HepG2 (cell line): Measurements from ENCODE around the gene TRIM2. TPM values are rescaled to one million over a fixed set of nuclear protein-coding genes. Genes with fewer than 3 reads are reported as not detected.
A peak's percentile ranks its signal among the peaks of the same experiment; 100 is the strongest.

Source experiments
- ATAC-seq: fragments of 200-7000 bp; cut with Tn5 transposase; 3 replicates; pipeline ENCODE4 v1.9.1; 2020; ENCODE audit warnings: mild to moderate bottlenecking, moderate library complexity
- BruUV-seq: library from RNA; stranded (reverse); fragments of 400-500 nt; replicated peaks from 2 replicates; lab custom pipeline; 2021; lab: Mats Ljungman, UMichigan
- CTCF ChIA-PET: fragments of 300-600 bp; formaldehyde crosslinking; extraction: SDS; loops from one replicate; lab custom pipeline; 2021; ENCODE audit warnings: low total read pairs, inconsistent platforms, low intra/inter-chr PET ratio; lab: Yijun Ruan, JAX
- POLR2A ChIA-PET: fragments of 350-600 bp; sonication (Branson Sonifier 250); formaldehyde crosslinking; loops from one replicate; lab custom pipeline; 2020; ENCODE audit warnings: antibody characterized with exemption, inconsistent platforms; lab: Yijun Ruan, JAX
- DNase-seq: peaks from one replicate; pipeline ENCODE4 v3.0.0-alpha.2; 2015; ENCODE audit warnings: low spot score
- FAIRE-seq: peaks from 3 replicates; lab custom pipeline; 2011; peaks lifted over from hg19 to GRCh38; lab: Jason Lieb, UNC
- H2AFZ ChIP-seq: one replicate; pipeline ENCODE4 v1.6.1; 2011; ENCODE audit warnings: low read length, inconsistent platforms
- H3K27ac ChIP-seq: fragments of 300-600 bp; 3 replicates; pipeline ENCODE4 v1.8.0; 2011; ENCODE audit warnings: mixed run types, mild to moderate bottlenecking, mixed read lengths, low read length, inconsistent platforms; ENCODE audit not compliant: insufficient read depth; ENCODE audit errors: extremely low read length
- H3K27me3 ChIP-seq, 2 experiments: fragments of 200-600 bp in 1 of 2; 2 replicates in 1 of 2; 3 replicates in 1 of 2; pipeline versions ENCODE4 v1.6.0 to v1.8.0; 2011; ENCODE audit warnings: low read length in 2 of 2, mild to moderate bottlenecking in 2 of 2, moderate library complexity in 2 of 2, inconsistent platforms in 1 of 2; ENCODE audit not compliant: insufficient read depth in 2 of 2, control insufficient read depth in 1 of 2
- H3K36me3 ChIP-seq, 2 experiments: fragments of 200-600 bp in 1 of 2; replicated peaks in 1 of 2; 2 replicates in 1 of 2; 3 replicates in 1 of 2; pipeline versions ENCODE4 v1.5.1 to v1.8.0; 2011; ENCODE audit warnings: low read length in 2 of 2, inconsistent platforms in 1 of 2; ENCODE audit not compliant: insufficient read depth in 2 of 2, control insufficient read depth in 1 of 2
- H3K4me1 ChIP-seq: 2 replicates; pipeline ENCODE4 v1.5.1; 2012; ENCODE audit warnings: low read length, inconsistent platforms; ENCODE audit not compliant: insufficient read depth
- H3K4me2 ChIP-seq: 2 replicates; pipeline ENCODE4 v1.6.0; 2011; ENCODE audit warnings: low read depth, low read length, inconsistent platforms
- H3K4me3 ChIP-seq, 3 experiments: fragments of 200-600 bp in 1 of 3; sonication (generic), shearing (Covaris generic) in 1 of 3; replicated peaks in 1 of 3; 2 replicates each; pipeline ENCODE4 v1.5.1; 2011 to 2016; ENCODE audit warnings: low read length in 3 of 3, inconsistent platforms in 2 of 3, low read depth in 2 of 3, mild to moderate bottlenecking in 2 of 3, control low read depth in 1 of 3, mixed read lengths in 1 of 3; ENCODE audit not compliant: insufficient read depth in 1 of 3
- H3K79me2 ChIP-seq: one replicate; pipeline ENCODE4 v1.6.1; 2011; ENCODE audit warnings: low read length, inconsistent platforms; ENCODE audit not compliant: insufficient read depth
- H3K9ac ChIP-seq: 2 replicates; pipeline ENCODE4 v1.6.0; 2011; ENCODE audit warnings: mild to moderate bottlenecking, low read depth, low read length, inconsistent platforms; ENCODE audit not compliant: insufficient read depth
- H3K9me3 ChIP-seq: 2 replicates; pipeline ENCODE4 v1.5.1; 2012; ENCODE audit warnings: mild to moderate bottlenecking, low read length
- H4K20me1 ChIP-seq: 2 replicates; pipeline ENCODE4 v1.6.0; 2011; ENCODE audit warnings: inconsistent platforms, mild to moderate bottlenecking, low read length, moderate library complexity; ENCODE audit not compliant: insufficient read depth
- ZFP90 ChIP-seq: sonication (generic); formaldehyde crosslinking; IDR thresholded peaks from 2 replicates; pipeline ENCODE4 v1.8.0; 2022; ENCODE audit warnings: missing genetic modification reagents, mild to moderate bottlenecking, inconsistent platforms, borderline replicate concordance
- ZNF550 ChIP-seq: sonication (generic); formaldehyde crosslinking; IDR thresholded peaks from 2 replicates; pipeline ENCODE4 v1.4.0; 2020; ENCODE audit warnings: mild to moderate bottlenecking, missing genetic modification reagents, borderline replicate concordance
- WGBS: methylation state at CpG from one replicate; pipeline ENCODE4 v1.1.6; 2017; ENCODE audit warnings: low lambda C conversion rate; 5-methylcytosine and 5-hydroxymethylcytosine counted together
- in situ Hi-C: cut with HindIII; loops from 2 replicates; pipeline ENCODE4 v1.10.0; 2017; ENCODE audit warnings: low pct_unique_long_range_greater_than_20kb; ENCODE audit not compliant: extremely low pct_ligation_motif_present
- intact Hi-C: fragments of 100-400 bp; cut with micrococcal nuclease; formaldehyde crosslinking; loops from one replicate; pipeline ENCODE4 v1.10.0; 2022; ENCODE audit not compliant: unreplicated experiment
- polyA plus RNA-seq, 8 experiments: library from polyadenylated mRNA; depleted of rRNA in 3 of 8; stranded (reverse) in 7 of 8; unstranded in 1 of 8; fragments of >200 nt; fragmentation: Illumina TruSeq in 4 of 8; extraction: Trizol in 4 of 8; gene quantifications; 2 replicates each; pipeline versions ENCODE4 v1.2.1 to v1.2.3, GENCODE V29; 2011 to 2016; ENCODE audit warnings: low read depth in 4 of 8, missing spikeins in 1 of 8, mixed read lengths in 1 of 8; ENCODE audit not compliant: insufficient read depth in 1 of 8
- total RNA-seq, 5 experiments: library from RNA; depleted of rRNA; stranded (reverse); fragments of >200 nt; fragmentation: Illumina TruSeq; extraction: Trizol; gene quantifications; 2 replicates each; pipeline ENCODE4 v1.2.3, GENCODE V29; 2016; ENCODE audit warnings: low read depth in 1 of 5
- TF ChIP-seq, protein P1 (sequence below): sonication (generic); formaldehyde crosslinking; IDR thresholded peaks from 2 replicates; pipeline ENCODE4 v1.5.1; 2020; ENCODE audit warnings: missing genetic modification reagents, mild to moderate bottlenecking, borderline replicate concordance
- TF ChIP-seq, protein P2 (sequence below): IDR thresholded peaks from 2 replicates; pipeline ENCODE4 v1.6.1; 2016; ENCODE audit warnings: low read depth, control low read depth
- TF ChIP-seq, protein P3 (sequence below), 2 experiments: sonication (generic) in 1 of 2; formaldehyde crosslinking in 1 of 2; IDR thresholded peaks; 2 replicates each; pipeline versions ENCODE4 v1.4.0 to v1.6.1; 2018 to 2020; ENCODE audit warnings: missing genetic modification reagents in 2 of 2, borderline replicate concordance in 1 of 2, low read depth in 1 of 2, mild to moderate bottlenecking in 1 of 2, missing biosample characterization in 1 of 2

The TRIM2 gene
- total and polyA plus RNA-seq, 2 of the 13 experiments (the other 11 are each of a cell fraction or from before 2014, with no cell fraction given): 2.1 to 4.2 TPM

DNA sequence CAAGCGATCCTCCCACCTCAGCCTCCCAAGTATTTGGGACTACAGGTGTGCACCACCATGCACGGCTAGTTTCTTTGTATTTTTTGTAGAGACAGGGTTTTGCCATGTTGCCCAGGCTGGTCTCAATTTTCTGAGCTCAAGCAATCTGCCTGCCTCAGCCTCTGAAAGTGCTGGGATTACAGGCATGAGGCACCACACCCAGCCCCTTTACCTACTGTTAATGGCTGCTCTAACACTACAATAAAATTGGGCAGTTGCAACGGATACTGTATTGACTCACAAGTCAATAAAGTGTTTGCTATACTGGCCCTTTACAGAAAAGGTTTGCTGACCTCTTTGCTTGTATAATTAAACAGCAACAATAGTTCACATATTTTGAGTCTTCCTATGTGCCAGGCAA, 41.5 kb downstream of the TRIM2 start (continued):
- TF ChIP-seq, protein P1, sequence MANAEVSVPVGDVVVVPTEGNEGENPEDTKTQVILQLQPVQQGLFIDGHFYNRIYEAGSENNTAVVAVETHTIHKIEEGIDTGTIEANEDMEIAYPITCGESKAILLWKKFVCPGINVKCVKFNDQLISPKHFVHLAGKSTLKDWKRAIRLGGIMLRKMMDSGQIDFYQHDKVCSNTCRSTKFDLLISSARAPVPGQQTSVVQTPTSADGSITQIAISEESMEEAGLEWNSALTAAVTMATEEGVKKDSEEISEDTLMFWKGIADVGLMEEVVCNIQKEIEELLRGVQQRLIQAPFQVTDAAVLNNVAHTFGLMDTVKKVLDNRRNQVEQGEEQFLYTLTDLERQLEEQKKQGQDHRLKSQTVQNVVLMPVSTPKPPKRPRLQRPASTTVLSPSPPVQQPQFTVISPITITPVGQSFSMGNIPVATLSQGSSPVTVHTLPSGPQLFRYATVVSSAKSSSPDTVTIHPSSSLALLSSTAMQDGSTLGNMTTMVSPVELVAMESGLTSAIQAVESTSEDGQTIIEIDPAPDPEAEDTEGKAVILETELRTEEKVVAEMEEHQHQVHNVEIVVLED: no peak
- no peak for TF ChIP-seq ZNF550 (CRISPR knock-in tag)

DNA sequence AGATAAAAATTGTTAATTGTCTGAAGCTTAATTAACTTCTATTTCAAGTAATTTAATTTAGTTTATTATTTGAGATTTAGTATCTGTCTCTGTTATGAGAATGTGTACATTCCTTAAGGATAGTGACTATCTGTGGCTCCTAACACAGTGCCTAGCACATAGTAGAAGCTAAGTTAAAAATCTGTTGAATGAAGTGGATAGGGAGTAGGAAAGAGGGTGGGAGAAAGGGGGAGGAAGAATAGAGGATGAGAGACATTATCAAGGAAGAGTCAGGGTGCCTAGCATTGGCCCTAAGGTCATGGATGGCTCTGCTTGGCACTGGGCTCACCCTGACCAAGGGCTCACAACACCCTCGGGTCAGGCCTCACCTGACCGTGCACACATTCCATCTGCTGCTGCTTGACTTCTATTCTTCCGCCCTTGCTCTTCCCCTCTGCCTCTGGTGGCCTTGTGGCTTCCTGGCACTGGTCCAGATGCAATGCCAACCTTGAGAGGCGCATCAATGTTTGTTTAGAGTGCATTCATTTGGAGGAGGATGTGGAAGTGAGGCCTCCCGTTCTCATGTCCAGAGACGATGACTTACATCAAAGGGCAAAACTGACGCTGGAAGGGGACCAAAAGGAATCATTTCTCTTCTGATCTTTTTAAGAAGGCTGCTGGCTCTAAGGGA, 42.3 kb downstream of the TRIM2 start:
- no peak overlapping the region for H3K9ac ChIP-seq
- ChIA-PET POLR2A (no interaction called here), CTCF (no interaction called here)
- WGBS: 35% methylated on average over 7 of the region's 7 CpGs
- H3K4me1 ChIP-seq: peaks cover 47% of the 10 kb centered on the region
- FAIRE-seq (no peak), DNase-seq (peak; percentile 48), ATAC-seq (no peak)
- BruUV-seq: no TSS peak
- H3K79me2 ChIP-seq: no peaks in the 10 kb centered on the region
- no peaks in the 10 kb centered on the region; the same call in 1 of the 2 replicates for H4K20me1 ChIP-seq
- no peak overlapping the region for H2AFZ ChIP-seq
- no peaks in the 10 kb centered on the region for H3K9me3 ChIP-seq
- H3K27me3 ChIP-seq: no peaks in the 10 kb centered on the region
- TF ChIP-seq, protein P2, sequence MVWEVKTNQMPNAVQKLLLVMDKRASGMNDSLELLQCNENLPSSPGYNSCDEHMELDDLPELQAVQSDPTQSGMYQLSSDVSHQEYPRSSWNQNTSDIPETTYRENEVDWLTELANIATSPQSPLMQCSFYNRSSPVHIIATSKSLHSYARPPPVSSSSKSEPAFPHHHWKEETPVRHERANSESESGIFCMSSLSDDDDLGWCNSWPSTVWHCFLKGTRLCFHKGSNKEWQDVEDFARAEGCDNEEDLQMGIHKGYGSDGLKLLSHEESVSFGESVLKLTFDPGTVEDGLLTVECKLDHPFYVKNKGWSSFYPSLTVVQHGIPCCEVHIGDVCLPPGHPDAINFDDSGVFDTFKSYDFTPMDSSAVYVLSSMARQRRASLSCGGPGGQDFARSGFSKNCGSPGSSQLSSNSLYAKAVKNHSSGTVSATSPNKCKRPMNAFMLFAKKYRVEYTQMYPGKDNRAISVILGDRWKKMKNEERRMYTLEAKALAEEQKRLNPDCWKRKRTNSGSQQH (CRISPR knock-in tag): no peak
- TF ChIP-seq, protein P3, sequence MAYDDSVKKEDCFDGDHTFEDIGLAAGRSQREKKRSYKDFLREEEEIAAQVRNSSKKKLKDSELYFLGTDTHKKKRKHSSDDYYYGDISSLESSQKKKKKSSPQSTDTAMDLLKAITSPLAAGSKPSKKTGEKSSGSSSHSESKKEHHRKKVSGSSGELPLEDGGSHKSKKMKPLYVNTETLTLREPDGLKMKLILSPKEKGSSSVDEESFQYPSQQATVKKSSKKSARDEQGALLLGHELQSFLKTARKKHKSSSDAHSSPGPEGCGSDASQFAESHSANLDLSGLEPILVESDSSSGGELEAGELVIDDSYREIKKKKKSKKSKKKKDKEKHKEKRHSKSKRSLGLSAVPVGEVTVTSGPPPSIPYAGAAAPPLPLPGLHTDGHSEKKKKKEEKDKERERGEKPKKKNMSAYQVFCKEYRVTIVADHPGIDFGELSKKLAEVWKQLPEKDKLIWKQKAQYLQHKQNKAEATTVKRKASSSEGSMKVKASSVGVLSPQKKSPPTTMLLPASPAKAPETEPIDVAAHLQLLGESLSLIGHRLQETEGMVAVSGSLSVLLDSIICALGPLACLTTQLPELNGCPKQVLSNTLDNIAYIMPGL (CRISPR knock-in tag; IDR thresholded peaks at IDR 0.05; ENCODE audit: borderline replicate concordance in 1 of 2, low read depth in 1 of 2): no peak
- TF ChIP-seq ZFP90: no peak
- H3K27ac ChIP-seq: no peak overlapping the region
- no peak overlapping the region for H3K4me3 ChIP-seq
- no peaks in the 10 kb centered on the region for H3K36me3 ChIP-seq
- in situ Hi-C loops: no loop called here
- no peak overlapping the region for H3K4me2 ChIP-seq
- intact Hi-C loops: no loop called here
